Smooth muscle cell (in vitro differentiated cells): ENCODE results near the gene YWHAB. TPM values are rescaled to one million over a fixed set of nuclear protein-coding genes. Genes with fewer than 3 reads are reported as not detected.

Experiments
- DNase-seq: peaks from one replicate; lab custom pipeline; 2025; ENCODE audit not compliant: unreplicated experiment; lab: John Stamatoyannopoulos, UW
- H2AFZ ChIP-seq: fragments of 200-600 bp; sonication (generic); 2 replicates; pipeline ENCODE4 v1.6.0; 2016; ENCODE audit warnings: antibody characterized with exemption, low read depth, mild to moderate bottlenecking
- H3F3A ChIP-seq: fragments of 200-600 bp; sonication (generic); 2 replicates; pipeline ENCODE4 v1.6.0; 2017; ENCODE audit warnings: antibody characterized with exemption, low read depth
- H3K27ac ChIP-seq: fragments of 200-600 bp; sonication (generic); 2 replicates; pipeline ENCODE4 v1.5.1; 2016; ENCODE audit warnings: low read depth, mild to moderate bottlenecking
- H3K27me3 ChIP-seq: fragments of 200-600 bp; sonication (generic); 2 replicates; pipeline ENCODE4 v1.6.1; 2016; ENCODE audit warnings: low read depth, mild to moderate bottlenecking
- H3K36me3 ChIP-seq: fragments of 200-600 bp; sonication (generic); 2 replicates; pipeline ENCODE4 v1.5.1; 2016; ENCODE audit warnings: low read depth
- H3K4me1 ChIP-seq: fragments of 200-600 bp; sonication (generic); 2 replicates; pipeline ENCODE4 v1.5.1; 2016; ENCODE audit warnings: low read depth
- H3K4me2 ChIP-seq: fragments of 200-600 bp; sonication (generic); 2 replicates; pipeline ENCODE4 v1.6.0; 2016; ENCODE audit warnings: mild to moderate bottlenecking
- H3K4me3 ChIP-seq: fragments of 200-600 bp; sonication (generic); 2 replicates; pipeline ENCODE4 v1.5.1; 2016; ENCODE audit warnings: mild to moderate bottlenecking
- H3K79me2 ChIP-seq: fragments of 200-600 bp; sonication (generic); 2 replicates; pipeline ENCODE4 v1.6.0; 2016; ENCODE audit warnings: low read depth, mild to moderate bottlenecking
- H3K9ac ChIP-seq: fragments of 200-600 bp; sonication (generic); 2 replicates; pipeline ENCODE4 v1.6.0; 2016; ENCODE audit warnings: low read depth
- H3K9me3 ChIP-seq: fragments of 200-600 bp; sonication (generic); replicated peaks from 2 replicates; pipeline ENCODE4 v1.5.1; 2016; ENCODE audit warnings: low read depth
- H4K20me1 ChIP-seq: fragments of 200-600 bp; sonication (generic); 2 replicates; pipeline ENCODE4 v1.6.0; 2016; ENCODE audit warnings: low read depth
- CTCF ChIP-seq: fragments of 200-600 bp; sonication (generic); IDR thresholded peaks from 2 replicates; pipeline ENCODE4 v1.5.1; 2017; ENCODE audit warnings: borderline replicate concordance, mild to moderate bottlenecking, antibody characterized with exemption; ENCODE audit not compliant: insufficient read depth, poor library complexity, severe bottlenecking
- WGBS: methylation state at CpG from one replicate; pipeline ENCODE4 v1.1.7; 2016; ENCODE audit warnings: low lambda C conversion rate; 5-methylcytosine and 5-hydroxymethylcytosine counted together
- polyA plus RNA-seq: library from polyadenylated mRNA; unstranded; fragments of >200 nt; fragmentation: Nextera tagmentation; extraction: Ambion mirVana; gene quantifications from 2 replicates; pipeline ENCODE4 v1.2.1, GENCODE V29; 2016
- total RNA-seq: library from RNA; depleted of rRNA; stranded (reverse); fragments of >200 nt; gene quantifications from 2 replicates; pipeline ENCODE4 v1.2.3, GENCODE V29; 2014

YWHAB gene
- total and polyA plus RNA-seq, 2 experiments from 2014 or later = 99.8 to 226 TPM

- peaks cover 2% of the 10 kb centered on the region for H3K36me3 ChIP-seq
Observed at GRCh38 chr20:44948513-44948912, 63.0 kb downstream of the YWHAB start.

DNA sequence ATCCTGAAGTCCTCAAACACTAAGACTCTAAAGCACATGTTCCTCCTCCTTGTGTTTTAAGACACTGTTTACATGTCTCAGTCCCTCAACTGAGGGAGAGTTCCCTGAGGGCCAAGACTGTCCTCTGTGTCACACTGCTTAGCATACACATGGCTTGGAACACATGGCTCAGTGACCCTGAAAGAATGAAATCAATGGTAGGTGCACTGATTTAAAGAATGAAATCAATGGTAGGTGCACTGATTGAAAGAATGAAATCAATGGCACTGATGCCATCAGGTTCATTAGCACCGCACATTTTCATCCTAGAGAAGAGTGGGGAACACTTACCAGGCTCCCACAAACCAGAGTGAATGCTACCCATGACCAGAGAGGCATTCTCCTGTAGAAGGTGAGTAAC lies 64.9 kb downstream of the YWHAB start:
- H4K20me1 ChIP-seq = peaks cover 4% of the 10 kb centered on the region
- WGBS = 100% methylated on average over 1 of the region's 1 CpG

More at GRCh38 chr20:44948513-44948912, 63.0 kb downstream of the YWHAB start:
- H3K9me3 ChIP-seq = no peaks in the 10 kb centered on the region
- peaks cover 13% of the 10 kb centered on the region for H4K20me1 ChIP-seq
- WGBS = 100% methylated on average over 2 of the region's 2 CpGs
- H3K9ac ChIP-seq = no peak overlapping the region
- H3K4me2 ChIP-seq = no peak overlapping the region
- no peaks in the 10 kb centered on the region for H3K79me2 ChIP-seq
- peaks cover 5% of the 10 kb centered on the region for H3F3A ChIP-seq
- no peaks in the 10 kb centered on the region for H3K27me3 ChIP-seq
- H3K4me3 ChIP-seq = no peak overlapping the region
- TF ChIP-seq CTCF = no peak
- no peak for DNase-seq
- no peak overlapping the region for H2AFZ ChIP-seq
- H3K27ac ChIP-seq = no peak overlapping the region
- no peaks in the 10 kb centered on the region for H3K4me1 ChIP-seq

DNA sequence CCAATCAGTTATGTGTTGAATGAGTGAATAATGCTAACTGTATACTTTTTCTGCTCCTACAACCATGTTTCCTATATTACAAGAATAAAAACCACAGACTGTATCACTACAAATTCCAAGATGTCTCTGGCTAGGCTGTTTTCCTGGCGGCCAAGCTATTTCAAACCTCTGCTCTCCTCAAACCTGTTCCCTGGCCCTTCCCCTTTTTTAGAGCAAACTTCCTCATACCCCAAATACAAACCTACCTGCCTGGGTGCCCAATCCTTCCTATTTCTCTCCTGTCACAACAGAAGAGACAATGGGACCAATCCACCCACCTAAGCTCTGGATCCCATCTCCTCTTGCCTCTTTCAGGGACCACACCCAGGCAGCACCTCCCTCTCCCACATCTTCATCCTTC lies 67.2 kb downstream of the YWHAB start:
- Histone ChIP-seq H3K27me3 (no peaks in the 10 kb centered on the region), H3K4me2 (no peak overlapping the region), H3K79me2 (peaks cover 11% of the 10 kb centered on the region), H2AFZ (no peak overlapping the region), H3F3A (no peaks in the 10 kb centered on the region), H3K9ac (no peak overlapping the region), H3K4me1 (no peaks in the 10 kb centered on the region), H4K20me1 (peaks cover 11% of the 10 kb centered on the region), H3K9me3 (no peaks in the 10 kb centered on the region), H3K27ac (no peak overlapping the region), H3K4me3 (no peak overlapping the region), H3K36me3 (peaks cover 8% of the 10 kb centered on the region)
- DNase-seq = no peak
- no peak for TF ChIP-seq CTCF
- WGBS = 89% methylated on average over 1 of the region's 1 CpG

More for the DNA sequence above, 64.9 kb downstream of the YWHAB start:
- DNase-seq = no peak
- Histone ChIP-seq H3K9ac (no peak overlapping the region), H3K36me3 (peaks cover 8% of the 10 kb centered on the region), H3K27me3 (no peaks in the 10 kb centered on the region), H3K27ac (no peak overlapping the region), H3K9me3 (no peaks in the 10 kb centered on the region), H3K4me2 (no peak overlapping the region), H3K79me2 (no peaks in the 10 kb centered on the region), H2AFZ (no peak overlapping the region), H3F3A (no peaks in the 10 kb centered on the region), H3K4me1 (no peaks in the 10 kb centered on the region), H3K4me3 (no peak overlapping the region)
- TF ChIP-seq CTCF = no peak

DNA sequence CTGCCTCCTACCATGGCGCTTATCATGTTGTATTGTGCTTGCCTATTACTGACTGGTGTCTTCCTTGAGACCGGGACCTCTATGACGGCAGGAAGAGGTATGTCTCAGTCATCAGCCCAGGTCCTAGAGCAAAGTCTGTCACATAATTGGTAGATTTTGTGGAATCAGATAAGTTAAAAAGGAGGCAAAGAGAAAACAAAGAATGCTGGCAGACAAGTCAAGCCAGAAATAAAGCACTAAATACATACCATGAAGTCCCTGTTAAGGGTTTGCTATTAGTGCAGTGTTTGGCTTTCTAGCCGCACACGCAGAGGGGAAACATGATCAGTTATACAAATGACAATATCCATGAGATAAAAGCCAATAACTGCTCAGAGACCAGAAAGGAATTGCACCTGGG lies 68.7 kb downstream of the YWHAB start:
- 78% methylated on average over 5 of the region's 5 CpGs for WGBS
- Histone ChIP-seq H3K4me1 (peaks cover 12% of the 10 kb centered on the region), H3K9ac (no peak overlapping the region), H4K20me1 (peaks cover 21% of the 10 kb centered on the region), H3K79me2 (peaks cover 24% of the 10 kb centered on the region), H3K4me3 (no peak overlapping the region), H2AFZ (no peak overlapping the region), H3K9me3 (no peaks in the 10 kb centered on the region), H3K36me3 (peaks cover 8% of the 10 kb centered on the region), H3K4me2 (no peak overlapping the region), H3F3A (no peaks in the 10 kb centered on the region), H3K27me3 (no peaks in the 10 kb centered on the region), H3K27ac (peak overlapping the region; percentile 48)
- DNase-seq = no peak
- TF ChIP-seq CTCF = no peak
